Body of pancreas (tissue), 4 donors: ENCODE results near the gene RPS4Y1.

Source experiments
- POLR2A ChIP-seq, 3 donors: fragments of 450-650 bp; IDR thresholded peaks; one replicate each; pipeline ENCODE4 v1.6.1; 2016; ENCODE audit warnings: antibody characterized with exemption in 3 of 3, mild to moderate bottlenecking in 2 of 3
- TF ChIP-seq, protein P1 (sequence below), 7 experiments: fragments of 450-650 bp in 4 of 7; fragments of 200-600 bp in 3 of 7; sonication (generic) in 3 of 7; IDR thresholded peaks; one replicate each; pipeline ENCODE4 v1.5.1; 2016 to 2019; ENCODE audit warnings: antibody characterized with exemption in 7 of 7

DNA sequence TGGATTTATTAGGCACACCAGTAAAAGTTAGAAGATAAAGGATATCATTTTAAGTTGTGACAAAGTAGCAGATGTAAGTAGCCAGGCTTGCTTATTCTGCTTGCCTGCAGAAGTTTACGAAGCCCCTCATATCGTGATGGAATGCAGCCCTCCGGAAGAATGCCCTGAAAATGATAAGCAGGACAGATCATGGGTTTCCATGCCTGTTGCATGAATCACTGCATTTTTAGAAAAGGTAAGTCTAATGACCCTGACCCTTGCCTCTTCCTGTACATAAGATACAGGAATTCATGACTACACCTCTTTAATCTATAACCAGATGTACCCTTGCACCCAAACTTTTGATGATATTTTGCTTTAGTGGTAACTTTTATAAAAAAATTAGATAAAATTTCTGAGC is 16.9 kb upstream of the RPS4Y1 start:
- no peak for TF ChIP-seq POLR2A (IDR thresholded peaks at IDR 0.05)
- TF ChIP-seq, protein P1, sequence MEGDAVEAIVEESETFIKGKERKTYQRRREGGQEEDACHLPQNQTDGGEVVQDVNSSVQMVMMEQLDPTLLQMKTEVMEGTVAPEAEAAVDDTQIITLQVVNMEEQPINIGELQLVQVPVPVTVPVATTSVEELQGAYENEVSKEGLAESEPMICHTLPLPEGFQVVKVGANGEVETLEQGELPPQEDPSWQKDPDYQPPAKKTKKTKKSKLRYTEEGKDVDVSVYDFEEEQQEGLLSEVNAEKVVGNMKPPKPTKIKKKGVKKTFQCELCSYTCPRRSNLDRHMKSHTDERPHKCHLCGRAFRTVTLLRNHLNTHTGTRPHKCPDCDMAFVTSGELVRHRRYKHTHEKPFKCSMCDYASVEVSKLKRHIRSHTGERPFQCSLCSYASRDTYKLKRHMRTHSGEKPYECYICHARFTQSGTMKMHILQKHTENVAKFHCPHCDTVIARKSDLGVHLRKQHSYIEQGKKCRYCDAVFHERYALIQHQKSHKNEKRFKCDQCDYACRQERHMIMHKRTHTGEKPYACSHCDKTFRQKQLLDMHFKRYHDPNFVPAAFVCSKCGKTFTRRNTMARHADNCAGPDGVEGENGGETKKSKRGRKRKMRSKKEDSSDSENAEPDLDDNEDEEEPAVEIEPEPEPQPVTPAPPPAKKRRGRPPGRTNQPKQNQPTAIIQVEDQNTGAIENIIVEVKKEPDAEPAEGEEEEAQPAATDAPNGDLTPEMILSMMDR (IDR thresholded peaks at IDR 0.05), result no peak
